Endothelial cell of umbilical vein (primary cell): ENCODE data around the gene SUGP2. TPM values are rescaled to one million over a fixed set of nuclear protein-coding genes. Genes with fewer than 3 reads are reported as not detected.

Experiments
- BruUV-seq: library from RNA; stranded (reverse); fragments of 400-500 nt; replicated peaks from 2 replicates; lab custom pipeline; 2021; lab: Mats Ljungman, UMichigan
- CTCF ChIA-PET: fragments of 300-600, 350-600 bp; sonication (Branson Sonifier 250); formaldehyde crosslinking; loops from one replicate; lab custom pipeline; 2021; ENCODE audit warnings: antibody characterized with exemption, inconsistent platforms; lab: Charles Lee
- POLR2A ChIA-PET: fragments of 300-600, 350-600 bp; sonication (Branson Sonifier 250); formaldehyde crosslinking; loops from one replicate; lab custom pipeline; 2021; ENCODE audit warnings: antibody characterized with exemption, inconsistent platforms; lab: Charles Lee
- DNase-seq: peaks from one replicate; pipeline ENCODE4 v3.0.0-alpha.2; 2011; ENCODE audit warnings: low read depth, low spot score
- FAIRE-seq: peaks from 2 replicates; lab custom pipeline; 2011; peaks lifted over from hg19 to GRCh38; lab: Jason Lieb, UNC
- H2AFZ ChIP-seq: 2 replicates; pipeline ENCODE4 v1.6.0; 2012; ENCODE audit warnings: low read depth, low read length, control low read depth, inconsistent platforms
- H3K27ac ChIP-seq: 2 replicates; pipeline ENCODE4 v1.5.1; 2011; ENCODE audit warnings: low read depth, mild to moderate bottlenecking, control low read depth, low read length, moderate library complexity; ENCODE audit not compliant: insufficient read depth
- H3K27me3 ChIP-seq, 2 experiments: 2 replicates each; pipeline versions ENCODE4 v1.6.0 to v1.6.1; 2011; ENCODE audit warnings: low read length in 2 of 2, mixed read lengths in 1 of 2; ENCODE audit not compliant: control insufficient read depth in 2 of 2, insufficient read depth in 2 of 2
- H3K36me3 ChIP-seq, 2 experiments: 2 replicates in 1 of 2; 3 replicates in 1 of 2; pipeline ENCODE4 v1.5.1; 2011; ENCODE audit warnings: low read length in 2 of 2, mild to moderate bottlenecking in 1 of 2, moderate library complexity in 1 of 2; ENCODE audit not compliant: control insufficient read depth in 2 of 2, insufficient read depth in 2 of 2; ENCODE audit errors: extremely low read depth in 1 of 2
- H3K4me1 ChIP-seq: 3 replicates; pipeline ENCODE4 v1.5.1; 2011; ENCODE audit warnings: mild to moderate bottlenecking, low read length; ENCODE audit not compliant: control insufficient read depth, insufficient read depth; ENCODE audit errors: extremely low read depth
- H3K4me2 ChIP-seq: 2 replicates; pipeline ENCODE4 v1.6.1; 2011; ENCODE audit warnings: low read length, control low read depth, mixed read lengths; ENCODE audit not compliant: insufficient read depth
- H3K4me3 ChIP-seq, 3 experiments: fragments of 200-600 bp in 1 of 3; sonication (generic), shearing (Covaris generic) in 1 of 3; replicated peaks in 1 of 3; 2 replicates each; pipeline ENCODE4 v1.5.1; 2011 to 2016; ENCODE audit warnings: control low read depth in 3 of 3, low read length in 3 of 3, mild to moderate bottlenecking in 2 of 3, inconsistent platforms in 1 of 3, low read depth in 1 of 3, moderate library complexity in 1 of 3; ENCODE audit not compliant: insufficient read depth in 1 of 3
- H3K79me2 ChIP-seq: 2 replicates; pipeline ENCODE4 v1.6.0; 2012; ENCODE audit warnings: low read length, inconsistent platforms; ENCODE audit not compliant: control insufficient read depth, insufficient read depth
- H3K9ac ChIP-seq: replicated peaks from 2 replicates; pipeline ENCODE3; 2011; ENCODE audit warnings: low read length, control low read depth; ENCODE audit not compliant: insufficient read depth; ENCODE audit errors: extremely low read depth
- H3K9me1 ChIP-seq: replicated peaks from 3 replicates; pipeline ENCODE4 v1.6.0; 2011; ENCODE audit warnings: mild to moderate bottlenecking, low read length; ENCODE audit not compliant: control insufficient read depth, insufficient read depth; ENCODE audit errors: extremely low read depth
- H3K9me3 ChIP-seq: replicated peaks from 2 replicates; pipeline ENCODE4 v1.5.1; 2012; ENCODE audit warnings: low read length, inconsistent platforms; ENCODE audit not compliant: control insufficient read depth, insufficient read depth
- H4K20me1 ChIP-seq: replicated peaks from 2 replicates; pipeline ENCODE3; 2011; ENCODE audit warnings: mild to moderate bottlenecking, low read length; ENCODE audit not compliant: control insufficient read depth, insufficient read depth; ENCODE audit errors: extremely low read depth
- EZH2 ChIP-seq: IDR thresholded peaks from 2 replicates; pipeline ENCODE4 v1.6.1; 2012; ENCODE audit warnings: borderline replicate concordance, low read depth, mild to moderate bottlenecking, moderate library complexity, low read length, inconsistent platforms; ENCODE audit not compliant: severe bottlenecking
- FOS ChIP-seq: IDR thresholded peaks from 2 replicates; pipeline ENCODE4 v1.6.1; 2011; ENCODE audit warnings: mild to moderate bottlenecking, low read length, moderate library complexity, borderline replicate concordance; ENCODE audit not compliant: insufficient read depth
- GATA2 ChIP-seq: IDR thresholded peaks from 2 replicates; pipeline ENCODE4 v1.7.0; 2011; ENCODE audit warnings: low read depth, mild to moderate bottlenecking, moderate library complexity, mixed read lengths, low read length; ENCODE audit not compliant: insufficient read length, insufficient read depth
- JUN ChIP-seq: IDR thresholded peaks from 2 replicates; pipeline ENCODE4 v1.6.1; 2011; ENCODE audit warnings: borderline replicate concordance, low read depth; ENCODE audit not compliant: insufficient read length, insufficient read depth
- MYC ChIP-seq: IDR thresholded peaks from one replicate; pipeline ENCODE4 v1.6.1; 2011; ENCODE audit warnings: mild to moderate bottlenecking, low read depth, low read length
- POLR2A ChIP-seq: IDR thresholded peaks from 2 replicates; pipeline ENCODE4 v1.6.1; 2012; ENCODE audit warnings: low read depth, mild to moderate bottlenecking, control low read depth, low read length
- POLR2AphosphoS5 ChIP-seq: IDR thresholded peaks from 2 replicates; pipeline ENCODE4 v1.6.1; 2012; ENCODE audit warnings: low read depth, mild to moderate bottlenecking, control low read depth, low read length, moderate library complexity; ENCODE audit not compliant: insufficient read depth
- dilution Hi-C: fragments of 300-500 bp; cut with MboI; formaldehyde crosslinking; loops from one replicate; pipeline ENCODE4 v1.15.0; 2019; ENCODE audit warnings: low sequenced_read_pairs; ENCODE audit not compliant: extremely low pct_ligation_motif_present
- intact Hi-C: fragments of 100-400 bp; cut with micrococcal nuclease; formaldehyde crosslinking; loops from one replicate; pipeline ENCODE4 v1.10.0; 2022
- polyA plus RNA-seq, 4 experiments: library from polyadenylated mRNA; depleted of rRNA in 3 of 4; stranded (reverse) in 3 of 4; unstranded in 1 of 4; fragments of >200 nt; gene quantifications; 2 replicates each; pipeline versions ENCODE4 v1.2.1 to v1.2.3, GENCODE V29; 2011 to 2012; ENCODE audit warnings: missing spikeins in 1 of 4
- total RNA-seq: library from RNA; stranded (reverse); gene quantifications from 2 replicates; pipeline ENCODE4 v1.2.3, GENCODE V29; 2021
- TF ChIP-seq, protein P1 (sequence below), 2 donors: IDR thresholded peaks; 1 replicate in 1 of 2; 2 replicates in 1 of 2; pipeline ENCODE4 v1.5.1; 2011; ENCODE audit warnings: low read length in 2 of 2, mild to moderate bottlenecking in 2 of 2, moderate library complexity in 2 of 2, control low read depth in 1 of 2, inconsistent platforms in 1 of 2, low read depth in 1 of 2; ENCODE audit not compliant: insufficient read depth in 1 of 2; ENCODE audit errors: extremely low read depth in 1 of 2
- TF ChIP-seq, protein P2 (sequence below): IDR thresholded peaks from 2 replicates; pipeline ENCODE4 v1.6.1; 2011; ENCODE audit not compliant: insufficient read depth, insufficient read length

The SUGP2 gene
- total and polyA plus RNA-seq, 2 donors (not counting 3 experiments of a cell fraction or from before 2014, with no cell fraction given) = 44.6 to 79.7 TPM

DNA sequence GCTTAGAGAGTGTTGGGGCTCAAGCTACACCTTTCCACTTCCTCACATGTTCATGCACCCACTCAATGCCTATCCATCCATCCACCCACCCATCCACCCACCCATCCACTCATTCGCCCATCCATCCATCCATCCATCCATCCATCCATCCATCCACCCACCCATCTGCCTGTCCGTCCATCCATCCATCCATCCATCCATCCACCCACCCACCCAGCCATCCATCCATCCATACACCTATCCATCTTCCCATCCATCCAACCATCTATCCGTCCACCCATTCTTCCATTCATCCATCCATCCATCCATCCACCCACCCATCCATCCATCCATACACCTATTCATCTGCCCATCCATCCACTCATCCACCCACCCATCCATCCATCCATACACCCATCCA is 79.2 kb downstream of the SUGP2 start:
- no peak overlapping the region for H3K27ac ChIP-seq
- H3K4me3 ChIP-seq = no peak overlapping the region
- TF ChIP-seq EZH2 (no peak), MYC (no peak), GATA2 (no peak), JUN (no peak), POLR2AphosphoS5 (no peak), FOS (no peak), POLR2A (no peak)
- TF ChIP-seq, protein P1, sequence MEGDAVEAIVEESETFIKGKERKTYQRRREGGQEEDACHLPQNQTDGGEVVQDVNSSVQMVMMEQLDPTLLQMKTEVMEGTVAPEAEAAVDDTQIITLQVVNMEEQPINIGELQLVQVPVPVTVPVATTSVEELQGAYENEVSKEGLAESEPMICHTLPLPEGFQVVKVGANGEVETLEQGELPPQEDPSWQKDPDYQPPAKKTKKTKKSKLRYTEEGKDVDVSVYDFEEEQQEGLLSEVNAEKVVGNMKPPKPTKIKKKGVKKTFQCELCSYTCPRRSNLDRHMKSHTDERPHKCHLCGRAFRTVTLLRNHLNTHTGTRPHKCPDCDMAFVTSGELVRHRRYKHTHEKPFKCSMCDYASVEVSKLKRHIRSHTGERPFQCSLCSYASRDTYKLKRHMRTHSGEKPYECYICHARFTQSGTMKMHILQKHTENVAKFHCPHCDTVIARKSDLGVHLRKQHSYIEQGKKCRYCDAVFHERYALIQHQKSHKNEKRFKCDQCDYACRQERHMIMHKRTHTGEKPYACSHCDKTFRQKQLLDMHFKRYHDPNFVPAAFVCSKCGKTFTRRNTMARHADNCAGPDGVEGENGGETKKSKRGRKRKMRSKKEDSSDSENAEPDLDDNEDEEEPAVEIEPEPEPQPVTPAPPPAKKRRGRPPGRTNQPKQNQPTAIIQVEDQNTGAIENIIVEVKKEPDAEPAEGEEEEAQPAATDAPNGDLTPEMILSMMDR (IDR thresholded peaks at IDR 0.05; ENCODE audit: extremely low read depth in 1 of 2, insufficient read depth in 1 of 2, low read depth in 1 of 2, low read length in 2 of 2) = no peak
- TF ChIP-seq, protein P2, sequence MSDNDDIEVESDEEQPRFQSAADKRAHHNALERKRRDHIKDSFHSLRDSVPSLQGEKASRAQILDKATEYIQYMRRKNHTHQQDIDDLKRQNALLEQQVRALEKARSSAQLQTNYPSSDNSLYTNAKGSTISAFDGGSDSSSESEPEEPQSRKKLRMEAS = no peak
- H3K9me3 ChIP-seq = no peaks in the 10 kb centered on the region
- no peak overlapping the region for H3K4me2 ChIP-seq
- DNase-seq = no peak
- ChIA-PET CTCF (no interaction called here), POLR2A (no interaction called here)
- H4K20me1 ChIP-seq = no peaks in the 10 kb centered on the region
- H3K79me2 ChIP-seq = no peaks in the 10 kb centered on the region
- FAIRE-seq = no peak
- no peaks in the 10 kb centered on the region for H3K36me3 ChIP-seq
- H3K9ac ChIP-seq = no peak overlapping the region
- H3K27me3 ChIP-seq = no peaks in the 10 kb centered on the region
- H2AFZ ChIP-seq = no peak overlapping the region
- no peaks in the 10 kb centered on the region for H3K9me1 ChIP-seq
- dilution Hi-C loops (no loop called here), intact Hi-C loops (no loop called here)
- H3K4me1 ChIP-seq = no peaks in the 10 kb centered on the region
- no TSS peak for BruUV-seq
